Sciatic nerve (tissue), 2 donors: ENCODE measurements around the gene BCO1. TPM values are rescaled to one million over a fixed set of nuclear protein-coding genes. Genes with fewer than 3 reads are reported as not detected.

Source experiments
- ATAC-seq: fragments of 200-7000 bp; cut with Tn5 transposase; one replicate; pipeline ENCODE4 v1.9.1; 2020; ENCODE audit warnings: mild to moderate bottlenecking, moderate library complexity
- DNase-seq: peaks from one replicate; pipeline ENCODE4 v3.0.0-alpha.2; 2020; ENCODE audit warnings: low spot score
- intact Hi-C: fragments of 100-400 bp; cut with DNase I; formaldehyde crosslinking; loops from one replicate; pipeline ENCODE4 v1.14.2; 2022
- total RNA-seq: library from RNA; stranded (reverse); fragmentation: NEBNext Ultra II Directional; extraction: Animal tissue kit (Norgen Biotek cat#: 25700); gene quantifications from one replicate; pipeline ENCODE4 v1.2.1, GENCODE V29; 2021
- donor health status: DM: no; HTN: no; CAD: no.
- donor health status: DM: no; HTN: no; CAD: no.

Gene BCO1
- total RNA-seq, 1 donor from 2014 or later: not detected

GRCh38 chr16:81311762-81312161 is 73.3 kb downstream of the BCO1 start:
- DNase-seq (no peak), ATAC-seq (no peak)
- intact Hi-C loops: no loop called here

DNA sequence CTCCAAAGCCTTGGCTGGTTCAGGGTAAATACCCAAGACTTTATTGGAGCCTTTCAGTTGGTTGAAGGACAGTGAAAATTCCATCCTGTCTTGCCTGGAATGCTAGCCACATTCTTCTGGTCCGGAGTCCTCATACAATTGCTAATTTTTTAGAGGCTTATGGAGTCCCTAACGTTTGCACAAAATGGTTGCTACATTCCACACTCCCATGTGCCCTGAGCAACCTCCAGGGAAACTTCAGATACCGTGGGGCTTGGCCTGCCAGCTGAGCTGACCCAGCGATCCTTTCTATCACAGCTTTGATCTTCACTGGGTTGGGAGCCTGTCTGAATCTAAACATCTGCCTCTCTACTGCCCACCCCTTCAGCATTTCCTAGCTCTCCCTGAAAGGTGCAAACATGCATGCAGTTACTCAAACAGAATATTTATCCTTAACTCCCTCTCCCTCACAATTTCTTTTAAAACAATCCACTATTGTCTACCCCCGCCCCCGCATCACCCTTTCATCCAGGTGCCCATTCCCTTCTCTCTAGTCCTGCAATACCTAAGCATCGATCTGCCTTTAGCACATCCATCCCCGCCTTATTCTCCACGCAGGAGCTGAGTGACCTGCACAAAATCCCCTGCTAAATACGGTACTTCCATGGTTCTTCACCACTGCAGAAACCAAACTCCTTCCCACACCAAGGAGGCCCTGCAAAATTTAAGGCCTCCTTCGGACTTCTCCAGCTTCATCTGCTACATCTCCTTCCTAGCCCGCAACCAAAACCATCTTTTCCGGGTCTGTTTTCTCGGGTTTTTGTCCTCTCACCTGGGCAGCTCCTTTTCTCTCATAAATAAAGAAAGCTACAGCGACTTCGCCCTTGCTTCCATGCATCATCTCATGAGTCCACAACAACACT is 75.5 kb downstream of the BCO1 start:
- intact Hi-C loops: no loop called here
- DNase-seq: no peak
- ATAC-seq: peak; percentile 4

DNA sequence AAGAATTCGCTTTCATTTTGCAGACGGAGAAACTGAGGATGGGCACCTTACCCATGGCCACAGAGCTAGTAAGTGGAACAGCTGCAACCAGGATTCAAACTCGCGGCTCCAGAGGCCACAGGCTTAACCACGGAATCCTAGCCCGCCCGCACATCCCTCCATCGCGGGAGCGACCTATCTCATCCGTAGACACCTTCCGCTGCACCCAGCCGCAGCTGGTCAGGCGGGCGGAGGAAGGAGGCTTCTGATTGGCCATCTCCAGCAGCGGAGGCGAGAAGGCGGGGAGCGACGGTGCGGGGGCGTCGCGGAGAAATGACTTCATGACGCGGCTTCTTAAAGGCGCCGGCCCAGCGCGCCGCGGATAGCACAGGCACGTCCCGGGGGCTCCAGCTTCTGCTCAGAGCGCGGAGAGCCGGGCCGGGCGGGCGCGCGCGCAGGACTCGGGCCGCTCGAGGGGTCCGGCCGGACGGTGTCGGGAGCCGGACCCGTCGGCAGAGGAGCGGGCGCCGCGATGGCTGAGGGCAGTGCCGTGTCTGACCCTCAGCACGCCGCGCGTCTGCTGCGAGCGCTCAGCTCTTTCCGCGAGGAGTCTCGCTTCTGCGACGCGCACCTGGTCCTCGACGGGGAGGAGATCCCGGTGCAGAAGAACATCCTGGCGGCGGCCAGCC is 76.2 kb downstream of the BCO1 start, which contains the start of gene GAN:
TSS of gene GAN (plus strand) at position 360 of the 668 bp plus-strand sequence. CDS start at position 512, 152 bp downstream.
- intact Hi-C loops: no loop called here
- DNase-seq (peak; percentile 97), ATAC-seq (peak; percentile 100)

DNA sequence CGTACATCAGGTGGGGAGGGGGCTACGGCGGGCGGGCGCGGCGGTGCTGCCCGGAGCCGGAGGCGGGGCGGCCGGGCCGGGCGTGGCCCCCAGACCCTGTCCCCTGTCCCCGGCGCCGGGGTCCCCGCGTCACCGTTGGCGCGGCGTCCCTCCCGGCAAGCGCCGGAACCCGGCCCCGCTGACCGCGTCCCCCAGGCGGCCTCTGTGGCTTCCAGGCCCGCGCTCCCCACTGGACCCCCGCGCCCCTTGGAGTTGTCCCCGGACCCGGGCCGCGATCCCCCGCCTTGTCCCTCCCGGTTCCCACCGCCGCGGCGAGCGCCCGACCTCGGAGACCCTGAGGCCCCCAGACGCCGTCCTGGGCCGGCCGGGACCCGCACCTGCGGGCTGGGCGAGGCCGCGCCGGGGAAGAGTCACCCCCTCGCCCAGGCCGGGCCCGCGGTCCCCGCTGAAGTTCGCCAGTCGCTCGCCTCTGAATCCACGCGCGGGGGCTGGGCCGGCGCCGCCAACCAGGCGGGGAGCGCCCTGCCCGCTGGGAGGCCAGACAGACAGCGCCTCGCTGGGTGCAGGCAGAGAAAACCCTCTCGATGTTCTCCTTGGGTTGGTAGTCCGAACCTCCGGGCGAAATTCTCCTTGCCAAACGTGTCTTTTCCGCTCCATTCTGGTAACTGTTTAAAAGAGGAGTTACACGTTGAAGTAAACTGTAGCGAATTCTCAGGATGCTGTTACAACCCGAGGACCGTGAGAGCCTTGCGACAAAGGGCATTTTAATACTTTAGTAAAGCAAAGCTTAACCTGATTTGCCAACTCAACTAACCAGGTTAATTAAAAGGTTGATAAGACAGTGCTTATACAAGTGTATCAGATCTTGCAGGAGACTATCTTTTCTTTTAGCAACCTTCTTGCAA is 77.0 kb downstream of the BCO1 start:
- DNase-seq: peak; percentile 66
- intact Hi-C loops: no loop called here
- peak; percentile 58 for ATAC-seq

DNA sequence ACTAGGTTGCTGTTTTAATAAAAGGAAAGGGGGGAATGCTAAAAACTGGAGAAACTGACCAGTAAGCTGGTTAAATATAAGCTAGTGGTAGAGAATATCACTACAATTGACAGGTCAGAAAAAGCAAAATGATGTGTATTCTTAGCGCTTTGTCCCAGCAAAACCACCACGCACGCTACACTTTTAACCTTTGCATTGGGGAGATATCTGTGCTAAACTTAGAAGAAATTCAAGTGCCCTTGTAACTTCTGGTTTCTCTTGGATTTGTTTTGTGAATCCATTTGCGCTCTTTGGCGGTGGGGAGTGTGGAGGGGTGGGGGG is 77.6 kb downstream of the BCO1 start:
- ATAC-seq: no peak
- intact Hi-C loops: no loop called here
- DNase-seq: no peak

- DNase-seq: no peak
- intact Hi-C loops: no loop called here
- no peak for ATAC-seq
Observed at GRCh38 chr16:81318711-81319110, 80.2 kb downstream of the BCO1 start.

GRCh38 chr16:81319221-81319912 is 80.9 kb downstream of the BCO1 start:
- ATAC-seq (no peak), DNase-seq (no peak)
- intact Hi-C loops: no loop called here

GRCh38 chr16:81321039-81321438 is 82.5 kb downstream of the BCO1 start:
- intact Hi-C loops: no loop called here
- DNase-seq: no peak
- ATAC-seq: no peak

GRCh38 chr16:81321536-81321935 is 83.0 kb downstream of the BCO1 start:
- ATAC-seq (no peak), DNase-seq (no peak)
- intact Hi-C loops: no loop called here

DNA sequence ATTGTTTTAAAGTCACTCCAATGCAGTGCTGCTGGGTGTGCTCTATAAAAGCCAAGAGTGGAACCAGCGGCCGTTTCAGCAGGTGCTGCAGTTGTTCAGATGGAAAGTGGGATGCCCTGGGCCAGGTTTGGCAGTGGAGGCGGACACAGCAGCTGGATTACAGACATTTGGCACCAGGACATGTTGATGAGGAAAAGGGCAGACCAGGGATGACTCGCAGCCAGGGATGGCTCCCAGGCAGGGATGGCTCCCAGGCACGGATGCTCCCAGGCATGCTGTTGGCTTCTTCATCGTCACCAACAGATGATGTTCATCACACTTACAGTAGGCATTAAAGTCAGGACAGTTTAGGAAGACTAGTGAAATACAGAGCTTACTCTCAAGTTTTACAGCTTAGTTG is 86.3 kb downstream of the BCO1 start:
- ATAC-seq: no peak
- no peak for DNase-seq
- intact Hi-C loops: no loop called here

DNA sequence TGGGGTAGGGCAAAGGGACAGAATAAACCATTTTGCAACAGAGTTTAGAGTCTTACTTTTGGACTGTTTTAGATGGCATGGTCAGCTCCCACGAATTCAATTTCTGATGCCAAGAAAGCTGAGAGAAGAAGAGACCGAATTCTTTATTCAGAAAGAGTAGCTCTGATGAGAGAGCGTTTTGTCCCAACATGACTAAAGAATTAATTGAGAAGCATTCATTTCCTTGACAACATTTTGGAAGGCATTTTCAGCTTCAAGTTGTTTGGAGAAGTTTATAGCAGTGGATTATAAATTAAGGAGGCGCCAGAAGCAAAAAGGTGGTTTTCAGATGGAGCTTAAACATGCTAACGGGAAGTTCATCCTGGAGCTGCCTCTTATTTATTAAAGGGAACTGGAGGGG is 88.5 kb downstream of the BCO1 start:
- DNase-seq: no peak
- intact Hi-C loops: no loop called here
- ATAC-seq: no peak

DNA sequence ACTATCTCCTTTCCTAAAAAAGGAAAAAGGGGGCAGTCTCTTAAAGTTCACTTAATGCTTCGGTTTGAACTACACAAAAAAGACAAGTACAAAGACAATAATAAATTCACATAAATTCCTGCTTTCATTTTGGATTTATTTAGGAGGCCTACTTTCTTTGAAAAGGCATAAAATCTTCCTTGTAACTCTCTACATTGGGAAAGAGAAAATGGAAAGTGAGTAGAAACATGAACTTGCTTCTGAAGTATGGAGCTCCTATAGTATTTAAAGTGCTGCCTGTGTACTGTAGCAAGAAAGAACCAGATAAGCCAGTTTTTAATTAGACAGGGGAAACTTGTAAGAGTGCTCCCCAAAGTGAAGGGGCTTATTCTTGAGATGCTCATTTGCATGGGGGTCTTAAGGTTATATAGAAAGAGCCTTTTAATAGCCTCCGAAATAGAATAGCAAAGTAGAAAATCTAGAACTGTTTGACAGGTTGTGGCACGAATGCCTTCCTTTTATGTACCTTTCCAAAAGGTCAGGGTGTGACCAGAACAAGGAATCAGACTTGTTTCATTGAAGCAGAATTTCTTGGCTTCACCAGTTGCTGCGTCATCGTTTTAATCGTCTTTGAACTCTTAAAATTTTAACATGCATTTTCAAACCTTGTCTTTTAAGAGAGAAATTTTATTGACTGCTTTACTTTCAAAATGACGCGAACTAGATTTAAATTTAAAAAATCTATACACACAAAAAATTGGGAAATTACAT is 89.1 kb downstream of the BCO1 start:
- intact Hi-C loops: no loop called here
- ATAC-seq (no peak), DNase-seq (no peak)

DNA sequence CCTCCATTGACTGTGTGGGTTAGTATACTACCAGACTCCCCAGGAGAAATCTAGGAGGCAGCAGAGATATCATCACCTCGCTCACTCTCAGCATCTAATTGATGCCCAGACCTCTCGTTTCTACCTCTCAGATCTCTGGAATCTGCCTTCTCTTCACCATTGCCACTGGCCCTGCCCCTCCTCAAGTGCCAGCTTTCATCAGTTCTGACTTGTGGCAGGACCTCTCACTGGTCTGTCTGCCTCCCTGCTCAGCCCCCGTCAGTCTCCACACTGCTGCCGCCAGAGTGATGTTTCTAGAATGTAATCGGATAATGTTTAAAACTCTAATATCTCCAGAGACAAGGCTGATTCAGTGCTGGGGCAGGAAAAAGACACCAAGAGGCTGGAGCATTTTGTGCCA is 91.5 kb downstream of the BCO1 start:
- ATAC-seq: no peak
- DNase-seq: no peak
- intact Hi-C loops: no loop called here

DNA sequence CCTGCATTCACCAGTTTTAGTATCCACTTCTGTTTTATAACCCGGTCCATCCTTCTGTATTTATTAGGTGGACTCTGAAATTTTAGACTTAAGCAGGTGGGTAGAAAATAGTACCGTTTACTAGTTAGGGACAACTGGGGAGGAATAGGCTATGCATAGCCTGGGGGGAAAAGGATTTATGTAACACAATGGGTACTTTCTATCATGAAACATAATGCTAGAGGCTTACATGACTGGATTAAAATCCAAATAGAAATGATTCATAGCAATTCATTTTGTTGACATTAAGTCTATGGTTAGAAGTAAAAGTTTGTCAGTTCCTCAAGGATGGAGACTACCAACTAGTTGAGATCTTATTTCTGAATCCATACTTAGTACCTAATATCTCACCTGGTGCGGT is 94.9 kb downstream of the BCO1 start:
- ATAC-seq (no peak), DNase-seq (no peak)
- intact Hi-C loops: no loop called here

DNA sequence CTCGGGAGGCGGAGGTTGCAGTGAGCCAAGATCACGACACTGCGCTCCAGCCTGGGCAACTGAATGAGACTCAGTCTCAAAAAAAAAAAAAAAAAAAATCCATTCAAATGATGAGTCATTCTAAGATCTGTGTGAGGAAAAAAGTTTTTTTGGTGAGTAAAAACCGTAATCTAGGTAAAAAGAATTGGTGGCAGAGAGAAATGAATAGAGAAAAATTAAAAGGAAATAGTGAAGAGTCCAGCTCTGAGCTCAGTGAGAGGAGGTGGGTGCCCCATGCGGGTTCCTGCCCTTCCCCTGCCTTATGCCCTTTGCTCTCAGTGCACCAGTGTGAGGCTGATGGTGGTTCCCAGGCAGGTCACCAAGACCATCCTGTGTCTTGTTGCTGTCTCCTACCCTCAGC is 97.2 kb downstream of the BCO1 start:
- intact Hi-C loops: no loop called here
- no peak for ATAC-seq

GRCh38 chr16:81337097-81337496 is 98.6 kb downstream of the BCO1 start:
- no peak for ATAC-seq
- no peak for DNase-seq
- intact Hi-C loops: no loop called here

More for the DNA sequence above, 97.2 kb downstream of the BCO1 start:
- no peak for DNase-seq
